GM18519 (cell line): ENCODE measurements around the gene BMPR2.
A peak's percentile ranks its signal among the peaks of the same experiment; 100 is the strongest.

Source experiments
- ATAC-seq: cut with Tn5 transposase; IDR thresholded peaks from one replicate; pipeline ENCODE4 v1.9.1; 2021; ENCODE audit warnings: mild to moderate bottlenecking, moderate library complexity; ENCODE audit not compliant: unreplicated experiment, low FRiP score

Gene BMPR2

GRCh38 chr2:202588647-202589581, 212.8 kb downstream of the BMPR2 start:
- ATAC-seq = peak; percentile 61

- ATAC-seq = no peak
Observed at GRCh38 chr2:202589582-202589949, 213.4 kb downstream of the BMPR2 start.

GRCh38 chr2:202592566-202592965, 216.4 kb downstream of the BMPR2 start:
- no peak for ATAC-seq

GRCh38 chr2:202599105-202599504, 223.0 kb downstream of the BMPR2 start:
- ATAC-seq = no peak

GRCh38 chr2:202599911-202600310, 223.8 kb downstream of the BMPR2 start:
- ATAC-seq = no peak

- peak; percentile 33 for ATAC-seq
Observed at GRCh38 chr2:202604699-202605098, 228.6 kb downstream of the BMPR2 start.

GRCh38 chr2:202605174-202605573, 229.0 kb downstream of the BMPR2 start:
- ATAC-seq = no peak

GRCh38 chr2:202608142-202608852, 232.2 kb downstream of the BMPR2 start:
- ATAC-seq = peak; percentile 38

- peak; percentile 87 for ATAC-seq
Observed at GRCh38 chr2:202609381-202610145, 233.4 kb downstream of the BMPR2 start.

- ATAC-seq = no peak
Observed at GRCh38 chr2:202610380-202610779, 234.3 kb downstream of the BMPR2 start.

- no peak for ATAC-seq
Observed at GRCh38 chr2:202612145-202612544, 236.0 kb downstream of the BMPR2 start.

GRCh38 chr2:202613479-202613878, 237.4 kb downstream of the BMPR2 start:
- ATAC-seq = no peak
